ENCODE results near the gene PAM. TPM values are rescaled to one million over a fixed set of nuclear protein-coding genes. Genes with fewer than 3 reads are reported as not detected.
"Not testable (repeated sequence)": the region's sequence is repeated elsewhere in the genome, so short reads cannot be mapped to it uniquely, and the experiment has no call there.

PAM gene
- total RNA-seq, 1 donor from 2014 or later: 250 TPM

DNA sequence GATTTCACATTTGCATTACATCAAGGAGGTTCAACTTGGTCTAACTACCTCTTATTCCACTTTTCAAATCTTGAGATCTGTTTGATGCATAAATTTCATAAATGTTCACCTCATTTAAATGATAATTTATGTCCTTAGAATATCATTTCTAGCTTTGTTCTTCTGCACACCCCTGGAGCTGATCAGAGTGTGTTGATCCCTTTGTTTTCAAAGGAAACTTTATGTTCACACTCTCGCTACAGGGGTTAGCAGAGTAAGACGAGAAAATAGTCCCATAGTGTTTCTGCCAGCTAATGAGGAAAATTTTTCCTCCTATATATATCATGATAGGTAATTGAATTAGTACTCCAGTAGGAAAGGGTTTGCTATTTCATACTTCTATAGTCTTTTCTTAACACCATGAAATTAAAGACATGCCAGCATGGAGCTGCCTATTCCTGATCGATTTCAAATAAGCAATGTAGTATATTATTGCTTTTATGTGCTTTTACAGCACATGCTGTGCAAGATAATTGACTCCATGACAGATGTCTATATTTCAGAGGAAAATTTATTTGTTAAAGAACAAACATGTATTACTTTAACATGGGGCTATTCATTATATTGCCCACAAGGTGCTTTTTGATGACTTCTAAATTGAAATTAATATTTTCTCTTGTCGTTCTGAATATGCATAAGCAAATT, 4.8 kb upstream of the PAM start:
- no peak for DNase-seq (ENCODE audit: extremely low read depth, low read depth, low spot score)

- not testable (repeated sequence) for DNase-seq (ENCODE audit: extremely low read depth, low read depth, low spot score)
Measured at GRCh38 chr5:102751903-102752376, 3.2 kb upstream of the PAM start.

- DNase-seq (ENCODE audit: extremely low read depth, low read depth, low spot score): no peak
Measured at GRCh38 chr5:102753889-102754766, 977 bp upstream of the PAM start.

DNA sequence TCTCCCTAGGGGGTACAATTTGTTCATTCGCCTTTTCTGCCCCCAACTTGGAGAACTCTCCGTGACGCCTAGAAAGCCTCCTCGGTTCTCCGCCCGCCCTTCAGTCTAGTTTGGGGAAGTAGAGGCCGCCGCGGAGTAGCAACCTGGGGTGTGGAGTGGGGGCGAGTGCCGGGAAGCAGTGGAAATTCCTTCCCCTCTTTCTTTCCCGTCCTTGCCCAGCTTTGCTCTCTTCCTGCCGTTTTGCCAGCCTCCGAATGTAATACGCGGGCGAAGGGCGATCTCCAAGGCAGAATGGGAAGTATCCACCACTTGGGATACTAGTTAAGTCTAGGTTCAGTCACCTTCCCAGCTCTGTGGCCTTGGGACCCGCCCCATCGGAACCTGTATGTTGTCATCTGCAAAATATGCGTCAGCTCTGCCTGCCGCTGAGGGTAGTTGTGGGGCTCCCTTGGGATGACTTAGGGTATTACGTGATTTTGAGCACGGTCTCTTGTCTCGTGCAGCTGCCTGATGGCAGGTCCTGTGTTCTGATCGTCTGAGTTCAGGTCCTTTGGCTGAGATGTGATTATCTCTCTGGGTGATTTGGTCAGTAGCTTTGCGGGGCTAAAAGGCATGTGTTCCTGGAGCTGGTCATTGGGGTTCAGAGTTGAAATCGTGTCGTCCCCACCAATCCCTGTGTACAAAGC, 724 bp downstream of the PAM start:
- DNase-seq (ENCODE audit: extremely low read depth, low read depth, low spot score): no peak

DNA sequence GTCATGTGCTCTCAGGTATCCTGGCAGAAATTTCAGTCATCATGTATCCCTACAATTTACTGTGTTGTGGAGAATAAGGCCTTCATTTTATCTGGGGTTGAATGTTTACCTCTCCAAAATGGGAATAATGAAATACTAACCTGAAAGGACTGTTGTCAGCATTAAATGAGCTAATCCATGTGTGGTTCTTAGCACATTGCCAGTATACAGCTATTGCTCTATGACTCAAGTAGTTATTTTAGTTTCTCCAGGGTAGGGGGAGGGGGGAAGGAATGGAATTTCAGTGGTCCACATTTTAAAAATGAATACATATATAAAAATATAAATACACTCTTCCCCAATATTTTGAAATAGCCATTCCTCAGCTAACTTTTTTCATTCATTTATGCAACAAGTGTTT, 3.5 kb downstream of the PAM start:
- DNase-seq (ENCODE audit: extremely low read depth, low read depth, low spot score): no peak

DNA sequence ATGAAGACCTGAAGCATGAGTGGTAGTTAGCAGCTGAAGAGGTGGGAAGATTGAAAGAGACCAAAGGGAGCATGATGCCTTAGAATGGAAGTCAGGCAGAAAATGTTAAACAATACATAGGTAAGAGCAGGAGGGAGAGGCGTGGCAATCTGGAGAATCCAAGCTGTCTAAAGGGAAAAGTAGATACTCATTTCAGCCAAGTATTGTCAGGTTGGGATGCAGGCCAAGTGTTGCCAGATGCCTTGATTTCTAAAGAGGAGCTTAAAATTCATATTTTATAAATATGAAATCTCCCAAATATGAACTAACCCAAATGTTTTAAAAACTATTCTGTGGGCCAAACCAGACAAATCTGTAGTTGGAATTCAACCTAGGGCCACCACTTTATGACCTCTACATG, 4.2 kb downstream of the PAM start:
- DNase-seq (ENCODE audit: extremely low read depth, low read depth, low spot score): no peak

DNA sequence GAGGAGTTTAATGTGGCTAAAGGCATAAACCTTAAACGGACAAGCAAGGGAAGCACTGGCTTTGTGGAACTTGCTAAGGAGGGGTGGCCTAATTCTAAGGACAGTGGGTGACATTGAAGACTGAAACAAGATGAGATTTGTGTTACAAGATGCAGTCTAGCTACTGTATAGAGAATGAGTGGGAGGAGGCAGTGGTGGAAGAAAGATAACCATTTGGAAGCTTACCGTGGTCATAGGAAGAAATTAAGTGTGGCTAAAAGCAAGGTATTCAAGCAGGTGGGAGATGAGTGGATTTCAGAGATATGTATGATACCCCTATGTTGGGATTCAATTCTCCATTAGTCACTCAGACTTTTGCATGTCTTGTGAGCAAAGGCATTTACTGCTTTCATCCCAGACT, 4.6 kb downstream of the PAM start:
- DNase-seq (ENCODE audit: extremely low read depth, low read depth, low spot score): no peak

- no peak for DNase-seq (ENCODE audit: extremely low read depth, low read depth, low spot score)
Measured at GRCh38 chr5:102760815-102761214, 5.7 kb downstream of the PAM start.

GRCh38 chr5:102762095-102762534, 7.0 kb downstream of the PAM start:
- DNase-seq (ENCODE audit: extremely low read depth, low read depth, low spot score): no peak

GRCh38 chr5:102762562-102763227, 7.6 kb downstream of the PAM start:
- no peak for DNase-seq (ENCODE audit: extremely low read depth, low read depth, low spot score)

DNA sequence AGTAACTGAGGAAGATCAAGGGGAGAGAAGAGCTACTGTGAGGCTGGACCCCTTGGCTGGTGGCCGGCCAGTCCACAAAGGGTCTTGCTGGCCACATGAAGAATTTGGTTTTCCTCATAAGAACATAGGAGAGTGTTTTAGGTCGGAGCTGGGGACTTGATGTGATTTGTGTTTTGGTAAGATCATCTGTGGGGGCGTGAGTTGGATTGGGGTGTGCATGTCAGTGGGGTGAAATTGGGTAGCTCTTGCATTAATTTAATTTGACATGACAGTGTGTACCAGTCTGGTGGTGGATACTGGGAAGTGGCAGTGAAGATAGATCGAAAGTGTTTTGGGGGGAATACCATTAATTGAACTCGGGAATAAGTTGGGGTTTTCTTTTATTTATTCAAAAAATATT, 8.6 kb downstream of the PAM start:
- DNase-seq (ENCODE audit: extremely low read depth, low read depth, low spot score): no peak

GRCh38 chr5:102764381-102765004, 9.4 kb downstream of the PAM start:
- no peak for DNase-seq (ENCODE audit: extremely low read depth, low read depth, low spot score)

GRCh38 chr5:102765350-102765749, 10.2 kb downstream of the PAM start:
- DNase-seq (ENCODE audit: extremely low read depth, low read depth, low spot score): no peak

DNA sequence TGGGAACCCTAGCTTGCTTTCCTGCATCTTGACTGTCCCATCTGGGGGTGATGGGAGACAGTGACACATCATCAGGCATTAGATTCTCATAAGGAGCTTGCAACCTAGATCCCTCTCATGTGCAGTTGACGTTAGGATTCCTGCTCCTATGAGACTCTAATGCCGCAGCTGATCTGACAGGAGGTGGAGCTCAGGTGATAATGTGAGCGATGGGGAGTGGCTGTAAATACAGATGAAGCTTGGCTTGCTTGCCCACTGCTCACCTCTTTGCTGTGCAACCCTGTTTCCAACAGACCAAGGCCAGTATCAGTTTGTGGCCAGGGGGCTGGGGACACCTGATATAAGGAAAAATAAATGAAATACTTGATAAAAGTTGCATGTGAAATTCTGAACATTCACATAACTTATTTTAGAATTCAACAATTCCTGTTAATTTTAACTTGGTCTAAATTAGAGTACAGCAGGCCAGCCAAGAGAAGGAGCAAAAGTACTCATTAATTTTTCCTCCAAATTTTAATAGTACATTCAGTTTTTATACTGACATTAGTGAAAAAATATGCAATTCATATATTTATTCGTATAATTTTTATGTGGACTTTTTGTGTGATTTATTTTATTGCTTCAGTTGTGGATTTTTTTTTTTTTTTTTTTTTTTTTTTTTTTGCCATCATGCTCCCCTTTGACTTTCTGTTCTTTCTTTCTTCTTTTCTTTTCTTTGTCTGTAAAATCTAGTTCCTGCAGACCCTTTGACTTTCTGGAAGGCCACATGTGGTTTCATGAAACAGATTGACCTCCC, 11.4 kb downstream of the PAM start:
- DNase-seq (ENCODE audit: extremely low read depth, low read depth, low spot score): no peak

DNA sequence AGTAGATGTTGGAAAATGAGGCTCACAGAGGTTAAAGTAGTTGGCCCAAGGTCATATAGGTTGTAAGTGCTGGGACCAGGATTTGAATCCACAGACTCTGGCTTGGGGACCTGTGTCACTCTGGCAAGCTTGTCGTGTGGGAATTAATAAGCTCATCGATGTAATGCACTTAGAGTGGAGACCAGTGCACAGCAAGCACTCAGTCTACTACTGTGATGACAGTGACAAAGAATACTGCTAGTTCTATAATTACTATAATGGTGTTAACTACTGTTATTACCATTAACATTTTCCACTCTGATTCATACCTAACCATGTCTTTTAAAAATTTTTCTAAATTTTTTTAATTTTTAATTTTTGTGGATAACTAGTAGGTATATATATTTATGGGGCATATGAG, 12.8 kb downstream of the PAM start:
- DNase-seq (ENCODE audit: extremely low read depth, low read depth, low spot score): no peak

GRCh38 chr5:102770803-102771202, 15.7 kb downstream of the PAM start:
- no peak for DNase-seq (ENCODE audit: extremely low read depth, low read depth, low spot score)

- DNase-seq (ENCODE audit: extremely low read depth, low read depth, low spot score): no peak
Measured at GRCh38 chr5:102771435-102771834, 16.3 kb downstream of the PAM start.

GRCh38 chr5:102772273-102772672, 17.2 kb downstream of the PAM start:
- no peak for DNase-seq (ENCODE audit: extremely low read depth, low read depth, low spot score)

DNA sequence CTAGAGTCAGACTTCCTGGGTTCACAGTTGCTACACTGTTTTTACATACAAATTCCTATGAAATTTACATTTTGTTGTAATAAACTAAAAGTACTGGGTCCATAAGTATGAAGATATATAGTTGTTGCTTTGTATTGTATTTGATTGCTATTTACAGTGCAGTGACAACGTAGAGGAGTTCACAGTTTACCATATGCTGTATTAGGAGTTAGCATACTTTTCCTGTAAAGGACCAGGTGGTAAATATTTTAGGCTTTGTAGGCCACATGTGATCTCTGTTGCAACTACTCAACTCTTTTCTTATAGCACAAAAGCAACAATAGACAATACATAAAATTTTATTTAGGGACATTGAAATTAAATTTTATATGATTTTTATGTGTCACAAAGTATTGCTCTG, 18.0 kb downstream of the PAM start:
- DNase-seq (ENCODE audit: extremely low read depth, low read depth, low spot score): no peak

- DNase-seq (ENCODE audit: extremely low read depth, low read depth, low spot score): not testable (repeated sequence)
Measured at GRCh38 chr5:102775756-102776155, 20.7 kb downstream of the PAM start.

Data from glomerular endothelial cell (primary cell).